ENCODE results near the gene MTERF2. TPM values are rescaled to one million over a fixed set of nuclear protein-coding genes. Genes with fewer than 3 reads are reported as not detected.

MTERF2 gene
- total and polyA plus RNA-seq, 2 donors (not counting 1 experiment from before 2014, with no cell fraction given) = 6.3 to 7.3 TPM

- H3K27me3 ChIP-seq (ENCODE audit: control insufficient read depth, insufficient read depth, low read length) = no peaks in the 10 kb centered on the region
- TF ChIP-seq EZH2 (IDR thresholded peaks at IDR 0.05; ENCODE audit: low read length, missing control alignments) (no peak), CTCF (conservative IDR thresholded peaks at IDR 0.05 in 1 of 2, IDR thresholded peaks at IDR 0.05 in 1 of 2; ENCODE audit: low read depth in 1 of 2, low read length in 2 of 2) (no peak)
Measured at GRCh38 chr12:106987846-106988245, 900 bp upstream of the MTERF2 start.

GRCh38 chr12:106986135-106986534 is 811 bp downstream of the MTERF2 start:
- Histone ChIP-seq H4K20me1 (ENCODE audit: control insufficient read depth, extremely low read depth, insufficient read depth, low read length) (no peaks in the 10 kb centered on the region), H2AFZ (ENCODE audit: low read length) (no peak overlapping the region), H3K4me1 (ENCODE audit: control insufficient read depth, extremely low read depth, insufficient read depth, low read length) (peaks cover 7% of the 10 kb centered on the region), H3K36me3 (ENCODE audit: control insufficient read depth, insufficient read depth, low read length) (no peaks in the 10 kb centered on the region), H3K9me3 (ENCODE audit: control insufficient read depth, insufficient read depth, low read depth, low read length) (no peaks in the 10 kb centered on the region), H3K27ac (ENCODE audit: insufficient read depth, low read length) (peak overlapping the region; percentile 87), H3K27me3 (ENCODE audit: control insufficient read depth, insufficient read depth, low read length) (no peaks in the 10 kb centered on the region), H3K79me2 (ENCODE audit: control insufficient read depth, insufficient read depth, low read length) (no peaks in the 10 kb centered on the region), H3K9ac (ENCODE audit: insufficient read depth, low read length) (peak overlapping the region; percentile 89), H3K4me2 (ENCODE audit: extremely low read depth, insufficient read depth, low read length) (peak overlapping the region; percentile 81), H3K4me3 (replicated peaks in 1 of 4; ENCODE audit: control extremely low read depth in 1 of 4, insufficient read depth in 1 of 4, low read depth in 3 of 4, low read length in 4 of 4) (peak overlapping the region; percentile 68 to 78 (median 76))
- TF ChIP-seq EZH2 (IDR thresholded peaks at IDR 0.05; ENCODE audit: low read length, missing control alignments) (no peak), CTCF (conservative IDR thresholded peaks at IDR 0.05 in 1 of 2, IDR thresholded peaks at IDR 0.05 in 1 of 2; ENCODE audit: low read depth in 1 of 2, low read length in 2 of 2) (no peak)
- no peak for DNase-seq (ENCODE audit: low read depth in 2 of 2)

More at GRCh38 chr12:106987846-106988245, 900 bp upstream of the MTERF2 start:
- Histone ChIP-seq H3K36me3 (ENCODE audit: control insufficient read depth, insufficient read depth, low read length) (no peaks in the 10 kb centered on the region), H3K4me2 (ENCODE audit: extremely low read depth, insufficient read depth, low read length) (no peak overlapping the region), H3K4me3 (replicated peaks in 1 of 4; ENCODE audit: control extremely low read depth in 1 of 4, insufficient read depth in 1 of 4, low read depth in 3 of 4, low read length in 4 of 4) (no peak overlapping the region), H3K9ac (ENCODE audit: insufficient read depth, low read length) (no peak overlapping the region), H3K9me3 (ENCODE audit: control insufficient read depth, insufficient read depth, low read depth, low read length) (no peaks in the 10 kb centered on the region), H2AFZ (ENCODE audit: low read length) (no peak overlapping the region), H4K20me1 (ENCODE audit: control insufficient read depth, extremely low read depth, insufficient read depth, low read length) (no peaks in the 10 kb centered on the region), H3K79me2 (ENCODE audit: control insufficient read depth, insufficient read depth, low read length) (no peaks in the 10 kb centered on the region), H3K4me1 (ENCODE audit: control insufficient read depth, extremely low read depth, insufficient read depth, low read length) (peaks cover 7% of the 10 kb centered on the region), H3K27ac (ENCODE audit: insufficient read depth, low read length) (no peak overlapping the region)
- no peak for DNase-seq (ENCODE audit: low read depth in 2 of 2)

GRCh38 chr12:106985479-106985878 is 1.5 kb downstream of the MTERF2 start:
- Histone ChIP-seq H3K4me2 (ENCODE audit: extremely low read depth, insufficient read depth, low read length) (no peak overlapping the region), H3K4me3 (replicated peaks in 1 of 4; ENCODE audit: control extremely low read depth in 1 of 4, insufficient read depth in 1 of 4, low read depth in 3 of 4, low read length in 4 of 4) (peak overlapping the region in 1 of 4 experiments; percentile 76), H3K9ac (ENCODE audit: insufficient read depth, low read length) (no peak overlapping the region)

More at GRCh38 chr12:106985479-106985878, 1.5 kb downstream of the MTERF2 start:
- Histone ChIP-seq H2AFZ (ENCODE audit: low read length) (no peak overlapping the region), H3K27ac (ENCODE audit: insufficient read depth, low read length) (no peak overlapping the region), H3K9me3 (ENCODE audit: control insufficient read depth, insufficient read depth, low read depth, low read length) (no peaks in the 10 kb centered on the region), H3K4me1 (ENCODE audit: control insufficient read depth, extremely low read depth, insufficient read depth, low read length) (peaks cover 7% of the 10 kb centered on the region), H4K20me1 (ENCODE audit: control insufficient read depth, extremely low read depth, insufficient read depth, low read length) (no peaks in the 10 kb centered on the region), H3K36me3 (ENCODE audit: control insufficient read depth, insufficient read depth, low read length) (no peaks in the 10 kb centered on the region), H3K79me2 (ENCODE audit: control insufficient read depth, insufficient read depth, low read length) (no peaks in the 10 kb centered on the region), H3K27me3 (ENCODE audit: control insufficient read depth, insufficient read depth, low read length) (no peaks in the 10 kb centered on the region)
- no peak for TF ChIP-seq CTCF (conservative IDR thresholded peaks at IDR 0.05 in 1 of 2, IDR thresholded peaks at IDR 0.05 in 1 of 2; ENCODE audit: low read depth in 1 of 2, low read length in 2 of 2)
- no peak for TF ChIP-seq EZH2 (IDR thresholded peaks at IDR 0.05; ENCODE audit: low read length, missing control alignments)
- no peak for DNase-seq (ENCODE audit: low read depth in 2 of 2)
